Stimulated activated CD4-positive, alpha-beta T cell treated with anti-CD3 and anti-CD28 coated beads, Interleukin-2, amount 100 ng/mL, for 24 hours (primary cell): Measurements from ENCODE around the gene LACRT.
A peak's percentile ranks its signal among the peaks of the same experiment; 100 is the strongest.
"Not testable (repeated sequence)": the region's sequence is repeated elsewhere in the genome, so short reads cannot be mapped to it uniquely, and the experiment has no call there.

Source experiments
- DNase-seq, 2 donors: peaks; one replicate each; pipeline ENCODE4 v3.0.0-alpha.2; 2020

The LACRT gene

GRCh38 chr12:54634795-54635194, at the start of gene LACRT:
LACRT (minus strand) TSS chr12:54634895; CDS start chr12:54634841, 54 bp downstream.
- no peak for DNase-seq

GRCh38 chr12:54683398-54683797, 48.7 kb upstream of the LACRT start:
- no peak for DNase-seq

GRCh38 chr12:54682674-54683073, 48.0 kb upstream of the LACRT start:
- DNase-seq, result no peak

GRCh38 chr12:54680374-54680773, 45.7 kb upstream of the LACRT start:
- peak; percentile 25 to 48 for DNase-seq

GRCh38 chr12:54678131-54678530, 43.4 kb upstream of the LACRT start:
- no peak for DNase-seq

GRCh38 chr12:54667945-54668344, 33.2 kb upstream of the LACRT start:
- DNase-seq, result no peak

GRCh38 chr12:54666008-54666407, 31.3 kb upstream of the LACRT start:
- no peak for DNase-seq

GRCh38 chr12:54665022-54665635, 30.4 kb upstream of the LACRT start:
- DNase-seq, result not testable (repeated sequence)

- no peak for DNase-seq
These were observed 28.9 kb upstream of the LACRT start for GRCh38 chr12:54663603-54664002.

GRCh38 chr12:54662026-54662425, 27.3 kb upstream of the LACRT start:
- no peak for DNase-seq

GRCh38 chr12:54661048-54661447, 26.4 kb upstream of the LACRT start:
- DNase-seq, result no peak

- DNase-seq, result no peak
These were observed 25.7 kb upstream of the LACRT start for GRCh38 chr12:54660320-54660962.

GRCh38 chr12:54658306-54659264, 23.9 kb upstream of the LACRT start:
- DNase-seq, result peak; percentile 58 to 64

GRCh38 chr12:54657105-54657607, 22.5 kb upstream of the LACRT start:
- no peak for DNase-seq

- no peak for DNase-seq
These were observed 20.2 kb upstream of the LACRT start for GRCh38 chr12:54654926-54655325.

- DNase-seq, result no peak
These were observed 18.3 kb upstream of the LACRT start for GRCh38 chr12:54653025-54653424.

GRCh38 chr12:54650889-54651288, 16.2 kb upstream of the LACRT start:
- no peak for DNase-seq

- no peak for DNase-seq
These were observed 15.7 kb upstream of the LACRT start for GRCh38 chr12:54650409-54650808.

- DNase-seq, result no peak
These were observed 15.1 kb upstream of the LACRT start for GRCh38 chr12:54649825-54650224.

- no peak for DNase-seq
These were observed 13.6 kb upstream of the LACRT start, which contains the start of gene DCD for GRCh38 chr12:54648265-54648664. DCD (minus strand) TSS chr12:54648365; CDS start chr12:54648303, 62 bp downstream.

- no peak for DNase-seq
These were observed 6.9 kb upstream of the LACRT start for GRCh38 chr12:54641554-54641953.

GRCh38 chr12:54641089-54641488, 6.4 kb upstream of the LACRT start:
- DNase-seq, result no peak

- not testable (repeated sequence) for DNase-seq
These were observed 4.4 kb upstream of the LACRT start for GRCh38 chr12:54639112-54639511.
